ENCODE results near the gene BAG3.

DNA sequence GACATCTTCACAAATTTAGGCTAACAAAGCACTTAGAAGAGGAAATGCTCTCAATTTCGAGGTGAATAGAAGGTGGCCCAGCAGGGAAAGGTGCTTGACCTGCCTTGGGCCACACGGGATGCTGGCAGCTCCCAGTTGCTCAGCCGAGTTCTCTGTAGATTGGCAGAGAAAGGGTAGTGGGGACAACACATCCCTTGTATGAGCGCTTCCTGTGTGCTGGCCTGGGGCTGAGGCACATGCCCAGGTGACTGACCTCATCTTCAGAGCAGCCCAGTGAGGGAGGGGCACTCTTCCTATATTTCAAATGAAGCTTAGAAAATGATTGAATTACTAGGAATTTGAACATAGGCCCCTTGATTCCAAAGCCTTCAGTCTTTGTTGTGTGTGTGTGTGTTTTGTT is 20.2 kb downstream of the BAG3 start:
- TF ChIP-seq CTCF (IDR thresholded peaks at IDR 0.05 in 8 of 11, conservative IDR thresholded peaks at IDR 0.05 in 3 of 11), result no peak
- TF ChIP-seq POLR2AphosphoS5 (IDR thresholded peaks at IDR 0.05), result no peak
